ENCODE data around the gene CCM2.

The CCM2 gene

DNA sequence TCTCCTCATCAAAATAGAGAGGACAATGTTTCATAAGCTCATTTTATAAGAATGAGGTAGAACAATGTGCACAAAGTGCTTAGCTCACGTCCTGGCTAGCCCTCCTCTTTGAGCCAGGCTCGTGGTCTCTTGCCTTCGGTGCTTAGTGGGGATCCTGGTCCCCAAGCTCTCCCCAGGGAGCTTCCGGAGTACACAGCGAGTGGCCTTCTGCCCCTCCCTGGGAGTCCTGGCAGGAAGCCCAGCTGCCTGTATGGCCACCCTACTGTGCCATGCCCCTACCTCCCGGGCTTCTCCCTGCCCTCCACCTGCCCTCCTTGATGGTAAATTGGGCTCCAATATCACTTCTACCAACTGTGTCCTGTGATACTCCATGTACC lies 22.1 kb upstream of the CCM2 start:
- TF ChIP-seq, protein P1, sequence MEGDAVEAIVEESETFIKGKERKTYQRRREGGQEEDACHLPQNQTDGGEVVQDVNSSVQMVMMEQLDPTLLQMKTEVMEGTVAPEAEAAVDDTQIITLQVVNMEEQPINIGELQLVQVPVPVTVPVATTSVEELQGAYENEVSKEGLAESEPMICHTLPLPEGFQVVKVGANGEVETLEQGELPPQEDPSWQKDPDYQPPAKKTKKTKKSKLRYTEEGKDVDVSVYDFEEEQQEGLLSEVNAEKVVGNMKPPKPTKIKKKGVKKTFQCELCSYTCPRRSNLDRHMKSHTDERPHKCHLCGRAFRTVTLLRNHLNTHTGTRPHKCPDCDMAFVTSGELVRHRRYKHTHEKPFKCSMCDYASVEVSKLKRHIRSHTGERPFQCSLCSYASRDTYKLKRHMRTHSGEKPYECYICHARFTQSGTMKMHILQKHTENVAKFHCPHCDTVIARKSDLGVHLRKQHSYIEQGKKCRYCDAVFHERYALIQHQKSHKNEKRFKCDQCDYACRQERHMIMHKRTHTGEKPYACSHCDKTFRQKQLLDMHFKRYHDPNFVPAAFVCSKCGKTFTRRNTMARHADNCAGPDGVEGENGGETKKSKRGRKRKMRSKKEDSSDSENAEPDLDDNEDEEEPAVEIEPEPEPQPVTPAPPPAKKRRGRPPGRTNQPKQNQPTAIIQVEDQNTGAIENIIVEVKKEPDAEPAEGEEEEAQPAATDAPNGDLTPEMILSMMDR (IDR thresholded peaks at IDR 0.05; ENCODE audit: extremely low read depth, insufficient read depth, missing control alignments) = no peak
- DNase-seq (ENCODE audit: low spot score) = no peak
- in situ Hi-C loops (cut with MboI; ENCODE audit: low pct_unique_long_range_greater_than_20kb, low sequenced_read_pairs, unreplicated experiment) = no loop called here

DNA sequence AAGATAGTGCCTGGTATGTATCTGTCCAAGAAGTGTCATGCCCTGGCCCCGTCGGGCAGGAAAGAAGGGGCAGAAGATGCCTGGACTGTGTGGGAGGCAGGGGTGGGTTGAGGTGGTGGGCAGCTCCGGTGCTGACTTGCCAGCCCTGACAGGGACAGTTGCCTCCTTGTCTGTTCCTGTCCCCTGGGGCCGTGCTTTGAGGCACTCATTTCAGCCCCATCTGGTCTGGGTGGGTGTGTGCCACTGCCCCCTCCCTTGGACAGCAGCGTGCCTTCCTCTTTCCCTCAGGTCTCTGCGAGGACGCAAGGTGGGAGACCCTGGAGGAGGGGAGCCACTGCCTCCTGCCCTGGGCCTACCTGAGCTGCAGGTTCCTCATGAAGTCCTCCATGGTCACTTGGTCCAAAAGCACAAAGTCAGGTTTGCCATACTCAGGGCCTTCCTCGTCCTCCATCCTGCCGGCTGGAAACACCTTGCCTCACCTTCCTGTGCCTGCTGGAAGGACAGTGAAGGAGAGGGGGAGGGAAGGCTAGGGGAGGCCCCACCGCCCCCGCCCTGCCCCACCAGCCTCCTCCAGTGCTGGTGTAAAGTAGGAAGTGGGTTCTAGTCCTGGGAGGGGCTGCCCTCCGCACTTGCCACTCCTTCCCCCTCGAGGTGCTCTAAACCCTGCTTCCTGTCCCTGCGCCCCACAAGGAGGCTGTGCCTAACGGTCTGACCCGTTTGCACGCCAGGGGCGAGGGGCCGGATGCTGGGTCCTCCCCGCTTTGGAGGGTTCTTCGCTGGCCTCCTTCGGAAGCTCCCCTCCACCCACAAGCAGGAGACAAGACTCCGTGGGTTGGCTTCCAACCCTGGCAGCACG lies 21.3 kb upstream of the CCM2 start, which contains the start of gene MYO1G:
Gene MYO1G, minus strand, starts transcription at position 505 of the 856 bp plus-strand sequence. Its CDS starts 54 bp downstream, at position 451.
- TF ChIP-seq, protein P1 (IDR thresholded peaks at IDR 0.05; ENCODE audit: extremely low read depth, insufficient read depth, missing control alignments) = no peak
- in situ Hi-C loops (cut with MboI; ENCODE audit: low pct_unique_long_range_greater_than_20kb, low sequenced_read_pairs, unreplicated experiment) = no loop called here
- DNase-seq (ENCODE audit: low spot score) = peak; percentile 73

- TF ChIP-seq, protein P1 (IDR thresholded peaks at IDR 0.05; ENCODE audit: extremely low read depth, insufficient read depth, missing control alignments) = peak; percentile 43
- no peak for DNase-seq (ENCODE audit: low spot score)
- in situ Hi-C loops (cut with MboI; ENCODE audit: low pct_unique_long_range_greater_than_20kb, low sequenced_read_pairs, unreplicated experiment) = no loop called here
These were observed 20.3 kb upstream of the CCM2 start for GRCh38 chr7:44979481-44980392.

GRCh38 chr7:44980393-44981034 lies 19.5 kb upstream of the CCM2 start:
- TF ChIP-seq, protein P1 (IDR thresholded peaks at IDR 0.05; ENCODE audit: extremely low read depth, insufficient read depth, missing control alignments) = no peak
- in situ Hi-C loops (cut with MboI; ENCODE audit: low pct_unique_long_range_greater_than_20kb, low sequenced_read_pairs, unreplicated experiment) = no loop called here
- peak; percentile 69 for DNase-seq (ENCODE audit: low spot score)

DNA sequence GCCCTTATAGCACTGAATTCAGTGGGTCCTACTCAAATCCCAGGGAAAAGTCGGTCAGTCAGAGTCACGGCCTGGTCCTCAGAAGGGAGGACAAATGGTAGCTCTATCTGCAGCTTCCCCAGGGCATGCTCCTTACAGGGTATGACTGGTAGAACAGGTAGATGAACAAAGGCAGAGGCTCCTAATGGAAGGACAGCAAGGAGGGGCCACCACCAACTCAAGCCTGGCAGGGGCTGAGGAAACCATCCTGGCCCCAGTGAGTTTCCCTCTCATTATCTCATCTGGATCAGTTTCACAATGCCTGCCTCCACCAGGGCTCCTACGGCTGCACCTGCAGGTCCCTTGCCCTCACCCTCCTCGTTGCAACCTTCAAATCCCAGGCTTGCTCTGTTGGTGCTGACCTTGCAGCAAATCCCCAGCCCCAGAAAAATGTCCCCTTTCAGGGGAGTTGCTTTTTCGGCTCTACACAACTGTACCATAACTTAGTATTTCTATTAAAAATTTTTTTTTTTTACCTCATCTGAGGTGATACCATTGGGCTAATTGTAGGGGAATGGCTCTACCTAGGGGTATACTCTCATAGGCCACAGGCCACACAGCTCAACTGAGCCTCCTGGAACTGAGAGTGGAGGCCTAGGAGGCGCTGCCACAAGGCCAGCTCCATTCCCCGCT lies 18.8 kb upstream of the CCM2 start:
- in situ Hi-C loops (cut with MboI; ENCODE audit: low pct_unique_long_range_greater_than_20kb, low sequenced_read_pairs, unreplicated experiment) = no loop called here
- TF ChIP-seq, protein P1 (IDR thresholded peaks at IDR 0.05; ENCODE audit: extremely low read depth, insufficient read depth, missing control alignments) = no peak

GRCh38 chr7:44982535-44982923 lies 17.5 kb upstream of the CCM2 start:
- DNase-seq (ENCODE audit: low spot score) = no peak
- TF ChIP-seq, protein P1 (IDR thresholded peaks at IDR 0.05; ENCODE audit: extremely low read depth, insufficient read depth, missing control alignments) = no peak
- in situ Hi-C loops (cut with MboI; ENCODE audit: low pct_unique_long_range_greater_than_20kb, low sequenced_read_pairs, unreplicated experiment) = no loop called here

More for the DNA sequence above, 18.8 kb upstream of the CCM2 start:
- DNase-seq (ENCODE audit: low spot score) = no peak

Measured in GM13977 (cell line).